Measurements from ENCODE around the gene NOL8.

DNA sequence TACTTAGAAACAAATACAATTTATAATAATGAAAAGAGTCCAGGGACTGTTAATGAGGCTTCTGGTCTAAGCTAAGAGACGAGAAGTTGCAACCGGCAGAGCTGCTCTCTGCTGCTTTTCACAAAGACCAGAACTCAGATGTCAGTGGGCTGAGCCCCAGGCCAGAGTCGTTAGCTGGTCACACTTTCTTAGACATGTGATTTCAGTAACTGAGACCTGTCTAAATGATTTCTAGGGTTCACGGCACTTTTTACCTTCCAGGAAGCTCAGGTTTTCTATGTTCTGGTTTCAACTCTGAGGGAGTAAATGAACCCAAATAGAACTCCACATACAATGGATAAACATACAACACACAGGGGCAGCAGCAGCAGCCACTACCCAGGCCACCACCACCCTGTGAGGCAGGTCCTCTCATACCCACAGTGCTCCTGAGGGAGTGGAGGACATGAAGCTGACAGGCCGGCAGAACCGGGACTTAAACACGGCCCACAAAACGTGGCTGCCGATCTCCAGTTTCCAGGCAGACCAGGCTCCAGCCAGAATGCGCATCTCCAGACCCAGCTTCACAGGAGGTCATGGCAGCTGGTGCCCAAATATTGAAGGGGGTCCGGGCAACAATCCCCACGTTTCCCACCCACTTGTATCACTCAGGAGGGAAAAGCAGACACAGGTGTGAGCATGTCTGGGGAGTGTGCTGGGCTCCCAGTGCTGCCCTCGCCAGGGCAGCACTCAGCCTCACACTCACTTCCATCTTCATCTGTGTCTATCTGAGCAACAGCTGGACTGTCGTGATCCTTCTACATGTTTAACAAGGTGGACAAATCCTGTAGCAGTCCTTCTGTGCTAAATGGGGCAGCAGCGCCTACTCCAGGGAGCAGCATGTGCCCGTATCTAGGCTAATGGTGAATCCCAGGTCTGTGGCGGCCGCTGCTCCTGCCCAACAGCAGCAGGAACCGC lies 70.5 kb downstream of the NOL8 start:
- TF ChIP-seq, protein P1, sequence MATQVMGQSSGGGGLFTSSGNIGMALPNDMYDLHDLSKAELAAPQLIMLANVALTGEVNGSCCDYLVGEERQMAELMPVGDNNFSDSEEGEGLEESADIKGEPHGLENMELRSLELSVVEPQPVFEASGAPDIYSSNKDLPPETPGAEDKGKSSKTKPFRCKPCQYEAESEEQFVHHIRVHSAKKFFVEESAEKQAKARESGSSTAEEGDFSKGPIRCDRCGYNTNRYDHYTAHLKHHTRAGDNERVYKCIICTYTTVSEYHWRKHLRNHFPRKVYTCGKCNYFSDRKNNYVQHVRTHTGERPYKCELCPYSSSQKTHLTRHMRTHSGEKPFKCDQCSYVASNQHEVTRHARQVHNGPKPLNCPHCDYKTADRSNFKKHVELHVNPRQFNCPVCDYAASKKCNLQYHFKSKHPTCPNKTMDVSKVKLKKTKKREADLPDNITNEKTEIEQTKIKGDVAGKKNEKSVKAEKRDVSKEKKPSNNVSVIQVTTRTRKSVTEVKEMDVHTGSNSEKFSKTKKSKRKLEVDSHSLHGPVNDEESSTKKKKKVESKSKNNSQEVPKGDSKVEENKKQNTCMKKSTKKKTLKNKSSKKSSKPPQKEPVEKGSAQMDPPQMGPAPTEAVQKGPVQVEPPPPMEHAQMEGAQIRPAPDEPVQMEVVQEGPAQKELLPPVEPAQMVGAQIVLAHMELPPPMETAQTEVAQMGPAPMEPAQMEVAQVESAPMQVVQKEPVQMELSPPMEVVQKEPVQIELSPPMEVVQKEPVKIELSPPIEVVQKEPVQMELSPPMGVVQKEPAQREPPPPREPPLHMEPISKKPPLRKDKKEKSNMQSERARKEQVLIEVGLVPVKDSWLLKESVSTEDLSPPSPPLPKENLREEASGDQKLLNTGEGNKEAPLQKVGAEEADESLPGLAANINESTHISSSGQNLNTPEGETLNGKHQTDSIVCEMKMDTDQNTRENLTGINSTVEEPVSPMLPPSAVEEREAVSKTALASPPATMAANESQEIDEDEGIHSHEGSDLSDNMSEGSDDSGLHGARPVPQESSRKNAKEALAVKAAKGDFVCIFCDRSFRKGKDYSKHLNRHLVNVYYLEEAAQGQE (IDR thresholded peaks at IDR 0.05; ENCODE audit: insufficient read depth in 1 of 2, low read depth in 2 of 2, low read length in 1 of 2), result no peak
- TF ChIP-seq CTCF (IDR thresholded peaks at IDR 0.05), result no peak

Data from Panc1 (cell line).